ENCODE data around the gene ZNF346. TPM values are rescaled to one million over a fixed set of nuclear protein-coding genes. Genes with fewer than 3 reads are reported as not detected.

The ZNF346 gene
- total and polyA plus RNA-seq, 2 of the 13 experiments (the other 11 are each of a cell fraction or from before 2014, with no cell fraction given), result 8.6 to 19.4 TPM

GRCh38 chr5:177113566-177114424 is 91.3 kb downstream of the ZNF346 start (continued):
- TF ChIP-seq MTERF4 (CRISPR knock-in tag; IDR thresholded peaks at IDR 0.05) (no peak), ZNF274 (CRISPR knock-in tag; IDR thresholded peaks at IDR 0.05) (no peak), SRSF9 (IDR thresholded peaks at IDR 0.05; ENCODE audit: borderline replicate concordance, insufficient read depth, low read depth, low read length, poor library complexity, severe bottlenecking) (no peak), ZMYM3 (CRISPR knock-in tag; IDR thresholded peaks at IDR 0.05) (no peak), BRF2 (CRISPR knock-in tag; IDR thresholded peaks at IDR 0.05) (no peak), ZNF124 (CRISPR knock-in tag; IDR thresholded peaks at IDR 0.05) (no peak), ZNF280B (CRISPR knock-in tag; IDR thresholded peaks at IDR 0.05; ENCODE audit: borderline replicate concordance) (no peak), ZNF441 (CRISPR knock-in tag; IDR thresholded peaks at IDR 0.05; ENCODE audit: borderline replicate concordance) (no peak), FOXP1 (IDR thresholded peaks at IDR 0.05) (no peak), FOXP1 (CRISPR knock-in tag; IDR thresholded peaks at IDR 0.05) (no peak), ADNP (CRISPR knock-in tag; IDR thresholded peaks at IDR 0.05) (no peak), ZNF383 (CRISPR knock-in tag; IDR thresholded peaks at IDR 0.05; ENCODE audit: borderline replicate concordance) (no peak), ZMYM2 (CRISPR knock-in tag; IDR thresholded peaks at IDR 0.05) (no peak), ZNF572 (CRISPR knock-in tag; IDR thresholded peaks at IDR 0.05) (no peak), HDAC6 (IDR thresholded peaks at IDR 0.05; ENCODE audit: low read depth, low read length) (no peak), ZNF496 (CRISPR knock-in tag; IDR thresholded peaks at IDR 0.05; ENCODE audit: insufficient replicate concordance) (no peak), ELF4 (CRISPR knock-in tag; IDR thresholded peaks at IDR 0.05; ENCODE audit: borderline replicate concordance) (no peak), MIER2 (CRISPR knock-in tag; IDR thresholded peaks at IDR 0.05) (no peak), CAMTA2 (CRISPR knock-in tag; IDR thresholded peaks at IDR 0.05; ENCODE audit: borderline replicate concordance) (no peak), JUND (CRISPR knock-in tag; IDR thresholded peaks at IDR 0.05) (no peak), MTA3 (CRISPR knock-in tag; IDR thresholded peaks at IDR 0.05) (no peak), PITX1 (CRISPR knock-in tag; IDR thresholded peaks at IDR 0.05) (no peak), KLF11 (CRISPR knock-in tag; IDR thresholded peaks at IDR 0.05) (no peak)
